ENCODE data around the gene OR13H1. TPM values are rescaled to one million over a fixed set of nuclear protein-coding genes. Genes with fewer than 3 reads are reported as not detected.
"Not testable (repeated sequence)": the region's sequence is repeated elsewhere in the genome, so short reads cannot be mapped to it uniquely, and the experiment has no call there.

The OR13H1 gene
- total and polyA plus RNA-seq, 8 donors: not detected

DNA sequence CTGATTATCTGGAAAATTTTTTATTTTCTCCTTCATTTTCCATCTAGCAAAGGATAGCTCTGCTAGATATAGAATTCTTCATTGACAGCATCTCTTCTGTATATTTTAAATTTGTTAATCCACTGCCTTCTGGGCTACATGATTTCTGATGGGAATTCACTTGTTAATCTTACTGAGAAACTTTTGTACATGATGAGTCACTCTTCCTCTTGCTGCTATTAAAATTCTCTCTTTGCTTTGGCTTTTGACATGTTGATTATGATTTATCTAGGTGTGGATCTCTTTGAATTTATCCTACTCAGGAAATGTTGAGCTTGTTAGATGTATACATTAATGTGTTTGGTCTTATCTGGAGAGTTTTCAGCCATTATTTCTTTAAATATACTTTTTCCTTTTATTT, 27.5 kb downstream of the OR13H1 start:
- Histone ChIP-seq H3K9me3 (no peaks in the 10 kb centered on the region), H3K27me3 (peaks cover 0 to 26% (median 4%) of the 10 kb centered on the region in 4 donors), H3K36me3 (no peaks in the 10 kb centered on the region), H3K27ac (no peak overlapping the region), H3K4me1 (no peaks in the 10 kb centered on the region), H3K4me3 (no peak overlapping the region)
- FAIRE-seq (no peak), DNase-seq (no peak), ATAC-seq (no peak)
- TF ChIP-seq, protein P1, sequence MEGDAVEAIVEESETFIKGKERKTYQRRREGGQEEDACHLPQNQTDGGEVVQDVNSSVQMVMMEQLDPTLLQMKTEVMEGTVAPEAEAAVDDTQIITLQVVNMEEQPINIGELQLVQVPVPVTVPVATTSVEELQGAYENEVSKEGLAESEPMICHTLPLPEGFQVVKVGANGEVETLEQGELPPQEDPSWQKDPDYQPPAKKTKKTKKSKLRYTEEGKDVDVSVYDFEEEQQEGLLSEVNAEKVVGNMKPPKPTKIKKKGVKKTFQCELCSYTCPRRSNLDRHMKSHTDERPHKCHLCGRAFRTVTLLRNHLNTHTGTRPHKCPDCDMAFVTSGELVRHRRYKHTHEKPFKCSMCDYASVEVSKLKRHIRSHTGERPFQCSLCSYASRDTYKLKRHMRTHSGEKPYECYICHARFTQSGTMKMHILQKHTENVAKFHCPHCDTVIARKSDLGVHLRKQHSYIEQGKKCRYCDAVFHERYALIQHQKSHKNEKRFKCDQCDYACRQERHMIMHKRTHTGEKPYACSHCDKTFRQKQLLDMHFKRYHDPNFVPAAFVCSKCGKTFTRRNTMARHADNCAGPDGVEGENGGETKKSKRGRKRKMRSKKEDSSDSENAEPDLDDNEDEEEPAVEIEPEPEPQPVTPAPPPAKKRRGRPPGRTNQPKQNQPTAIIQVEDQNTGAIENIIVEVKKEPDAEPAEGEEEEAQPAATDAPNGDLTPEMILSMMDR (IDR thresholded peaks at IDR 0.05): no peak
- intact Hi-C loops (cut with DNase I): no loop called here

DNA sequence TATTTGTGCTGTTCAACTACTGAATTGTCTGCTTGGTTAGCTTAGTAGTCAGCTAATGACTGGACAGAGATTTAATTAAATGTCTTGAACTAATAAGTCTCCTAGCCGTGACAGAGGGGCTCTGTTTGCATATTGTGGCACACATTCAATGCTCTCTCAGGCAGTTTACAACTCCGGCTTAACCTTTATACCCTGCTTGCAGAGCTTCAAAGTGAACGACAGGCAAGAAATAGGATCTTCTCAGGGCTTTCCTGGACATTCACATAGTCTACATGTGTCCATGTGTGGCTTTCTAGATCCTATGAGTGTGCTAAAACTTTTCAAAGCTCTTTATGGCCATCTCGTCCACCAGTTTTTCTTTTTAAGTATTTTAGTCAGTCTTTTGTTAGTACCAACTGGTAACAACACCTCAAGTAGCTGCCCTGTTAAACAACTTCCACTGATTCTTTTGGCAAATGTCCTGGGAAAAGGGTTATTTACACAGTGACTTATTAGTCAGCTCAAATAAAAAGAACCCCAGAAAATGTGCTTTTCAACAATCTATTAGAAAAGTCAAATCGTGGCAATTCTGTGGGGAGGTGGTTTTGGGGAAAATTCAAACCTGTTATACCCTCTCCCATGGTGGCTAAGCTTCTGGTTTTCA, 28.6 kb downstream of the OR13H1 start:
- intact Hi-C loops (cut with DNase I): no loop called here
- no peak overlapping the region for H3K27ac ChIP-seq
- TF ChIP-seq, protein P1 (IDR thresholded peaks at IDR 0.05): no peak
- FAIRE-seq (no peak), DNase-seq (no peak), ATAC-seq (peak in 2 of 4 donors; percentile 51 to 53)
- H3K36me3 ChIP-seq: no peaks in the 10 kb centered on the region
- H3K4me3 ChIP-seq: no peak overlapping the region
- no peaks in the 10 kb centered on the region for H3K9me3 ChIP-seq
- whole genome bisulfite sequencing, 2 donors: 19 to 29% methylated on average over 5 of the region's 5 CpGs
- H3K4me1 ChIP-seq: no peaks in the 10 kb centered on the region
- peaks cover 4 to 20% (median 4%) of the 10 kb centered on the region in 4 donors for H3K27me3 ChIP-seq

DNA sequence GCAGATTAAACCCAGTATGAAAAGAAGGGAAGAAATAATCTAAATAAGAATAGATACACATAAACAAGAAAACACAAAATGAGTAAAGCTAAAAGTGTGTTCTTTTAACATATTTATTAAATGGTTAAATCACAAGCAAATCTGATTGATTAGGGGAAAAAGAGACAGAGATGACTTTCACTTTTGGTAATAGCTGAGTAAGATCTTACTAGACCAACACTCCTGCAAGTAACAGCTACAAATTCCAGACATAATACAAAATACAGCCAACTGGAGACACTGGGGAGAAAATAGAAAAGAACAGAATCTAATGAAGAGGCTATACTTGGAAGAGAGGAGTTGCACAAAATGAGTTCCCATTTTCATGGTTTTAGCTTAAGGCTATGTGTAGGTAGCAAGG, 33.5 kb downstream of the OR13H1 start:
- H3K4me3 ChIP-seq: no peak overlapping the region
- intact Hi-C loops (cut with DNase I): no loop called here
- DNase-seq (no peak), ATAC-seq (no peak), FAIRE-seq (no peak)
- no peak overlapping the region for H3K27ac ChIP-seq
- H3K9me3 ChIP-seq: no peaks in the 10 kb centered on the region
- no peaks in the 10 kb centered on the region for H3K36me3 ChIP-seq
- TF ChIP-seq, protein P1 (IDR thresholded peaks at IDR 0.05): no peak
- H3K4me1 ChIP-seq: no peaks in the 10 kb centered on the region
- H3K27me3 ChIP-seq: peaks cover 0 to 24% (median 4%) of the 10 kb centered on the region in 4 donors

DNA sequence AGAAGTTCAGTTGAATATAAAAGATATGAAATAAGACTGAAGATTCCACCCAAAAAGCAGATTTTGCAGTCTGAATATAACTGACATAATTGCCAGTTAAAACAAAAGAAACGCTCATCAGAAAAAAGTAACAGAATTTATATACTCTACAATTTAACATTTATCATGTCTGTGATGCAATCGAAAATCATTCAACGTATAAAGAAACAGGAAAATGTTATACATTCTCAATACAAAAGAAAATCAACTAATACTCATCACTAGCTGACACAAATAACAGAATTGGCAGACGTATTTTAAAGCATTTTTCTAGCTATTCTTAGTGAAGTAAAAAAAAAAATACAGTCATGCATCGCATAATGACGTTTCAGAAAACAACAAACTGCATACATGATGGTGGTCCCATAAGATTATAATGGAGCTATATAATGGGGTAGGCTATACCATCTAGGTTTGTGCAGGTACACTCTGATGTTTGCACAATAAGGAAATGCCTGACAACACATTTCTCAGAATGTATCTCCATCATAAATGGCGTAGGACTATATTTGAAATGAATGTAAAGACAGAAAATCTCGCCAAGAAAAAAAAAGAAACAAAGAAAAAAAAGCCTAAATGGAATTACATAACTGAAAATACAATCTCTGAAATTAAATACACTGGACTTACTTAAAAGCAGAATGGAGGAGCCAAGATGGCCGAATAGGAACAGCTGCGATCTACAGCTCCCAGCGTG, 34.3 kb downstream of the OR13H1 start:
- ATAC-seq (no peak), FAIRE-seq (peak; percentile 57), DNase-seq (no peak)
- TF ChIP-seq, protein P1 (IDR thresholded peaks at IDR 0.05): no peak
- Histone ChIP-seq H3K9me3 (no peaks in the 10 kb centered on the region), H3K36me3 (no peaks in the 10 kb centered on the region), H3K27ac (no peak overlapping the region), H3K27me3 (peaks cover 0 to 24% (median 4%) of the 10 kb centered on the region in 4 donors), H3K4me3 (no peak overlapping the region), H3K4me1 (no peaks in the 10 kb centered on the region)
- 67 to 81% methylated on average over 11 of the region's 11 CpGs for WGBS, 2 donors
- intact Hi-C loops (cut with DNase I): no loop called here

DNA sequence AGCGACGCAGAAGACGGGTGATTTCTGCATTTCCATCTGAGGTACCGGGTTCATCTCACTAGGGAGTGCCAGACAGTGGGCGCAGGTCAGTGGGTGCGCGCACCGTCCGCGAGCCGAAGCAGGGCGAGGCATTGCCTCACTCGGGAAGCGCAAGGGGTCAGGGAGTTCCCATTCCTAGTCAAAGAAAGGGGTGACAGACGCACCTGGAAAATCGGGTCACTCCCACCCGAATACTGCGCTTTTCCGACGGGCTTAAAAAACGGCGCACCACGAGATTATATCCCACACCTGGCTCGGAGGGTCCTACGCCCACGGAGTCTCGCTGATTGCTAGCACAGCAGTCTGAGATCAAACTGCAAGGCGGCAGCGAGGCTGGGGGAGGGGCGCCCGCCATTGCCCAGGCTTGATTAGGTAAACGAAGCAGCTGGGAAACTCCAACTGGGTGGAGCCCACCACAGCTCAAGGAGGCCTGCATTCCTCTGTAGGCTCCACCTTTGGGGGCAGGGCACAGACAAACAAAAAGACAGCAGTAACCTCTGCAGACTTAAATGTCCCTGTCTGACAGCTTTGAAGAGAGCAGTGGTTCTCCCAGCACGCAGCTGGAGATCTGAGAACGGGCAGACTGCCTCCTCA, 35.0 kb downstream of the OR13H1 start:
- H3K27me3 ChIP-seq: peaks cover 0 to 24% (median 4%) of the 10 kb centered on the region in 4 donors
- ATAC-seq; intact Hi-C loops (cut with DNase I); H3K4me1 ChIP-seq; H3K36me3 ChIP-seq; H3K27ac ChIP-seq; DNase-seq; H3K4me3 ChIP-seq; FAIRE-seq; H3K9me3 ChIP-seq: not testable (repeated sequence)
- WGBS, 2 donors: 76% methylated on average over 24 to 28 of the region's 34 CpGs

Data from pancreas (tissue), 10 donors.